ENCODE measurements around the gene IFIT3. TPM values are rescaled to one million over a fixed set of nuclear protein-coding genes. Genes with fewer than 3 reads are reported as not detected.

Gene IFIT3
- total RNA-seq, 1 donor from 2014 or later = 6.9 TPM

DNA sequence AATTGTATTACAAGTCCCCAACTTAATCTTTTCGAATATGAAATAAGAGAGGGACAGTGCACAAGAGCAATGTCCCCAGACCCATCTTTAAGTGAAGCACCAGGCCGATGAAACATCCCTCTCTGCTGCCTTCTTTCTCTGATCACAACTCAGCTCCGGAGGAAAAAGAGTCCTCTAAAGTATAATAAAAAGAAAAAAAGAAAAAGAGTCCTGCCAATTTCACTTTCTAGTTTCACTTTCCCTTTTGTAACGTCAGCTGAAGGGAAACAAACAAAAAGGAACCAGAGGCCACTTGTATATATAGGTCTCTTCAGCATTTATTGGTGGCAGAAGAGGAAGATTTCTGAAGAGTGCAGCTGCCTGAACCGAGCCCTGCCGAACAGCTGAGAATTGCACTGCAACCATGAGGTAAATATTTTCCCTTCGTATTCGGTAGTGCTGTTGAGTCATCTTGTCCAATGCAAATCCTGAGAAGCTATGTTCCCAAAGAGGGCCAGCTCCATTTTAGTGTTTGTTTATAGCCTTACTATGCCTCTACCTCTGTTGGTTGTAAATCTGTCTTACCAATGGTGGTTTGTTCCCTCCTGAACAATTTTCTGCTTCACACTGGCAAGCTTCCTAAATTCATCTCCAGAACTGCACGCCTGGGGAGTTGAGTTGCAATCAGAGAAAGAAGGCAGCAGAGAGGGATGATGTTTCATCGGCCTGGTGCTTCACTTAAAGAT lies 25.9 kb upstream of the IFIT3 start, which contains the start of gene IFIT2:
TSS of gene IFIT2 (plus strand) at position 326 of the 725 bp plus-strand sequence. CDS start at position 404, 78 bp downstream.
- intact Hi-C loops (cut with micrococcal nuclease) = no loop called here
- Histone ChIP-seq H3K27me3 (ENCODE audit: low read depth) (no peaks in the 10 kb centered on the region), H3K4me1 (peaks cover 42% of the 10 kb centered on the region), H3K9me3 (replicated peaks) (peaks cover 12% of the 10 kb centered on the region), H3K4me3 (peak within 1 kb of the TSS; percentile 68), H3K27ac (replicated peaks) (peak within 1 kb of the TSS; percentile 94), H3K36me3 (peaks cover 13% of the 10 kb centered on the region)
- no peak for TF ChIP-seq CTCF (IDR thresholded peaks at IDR 0.05; ENCODE audit: borderline replicate concordance)
- DNase-seq = peak; percentile 29

DNA sequence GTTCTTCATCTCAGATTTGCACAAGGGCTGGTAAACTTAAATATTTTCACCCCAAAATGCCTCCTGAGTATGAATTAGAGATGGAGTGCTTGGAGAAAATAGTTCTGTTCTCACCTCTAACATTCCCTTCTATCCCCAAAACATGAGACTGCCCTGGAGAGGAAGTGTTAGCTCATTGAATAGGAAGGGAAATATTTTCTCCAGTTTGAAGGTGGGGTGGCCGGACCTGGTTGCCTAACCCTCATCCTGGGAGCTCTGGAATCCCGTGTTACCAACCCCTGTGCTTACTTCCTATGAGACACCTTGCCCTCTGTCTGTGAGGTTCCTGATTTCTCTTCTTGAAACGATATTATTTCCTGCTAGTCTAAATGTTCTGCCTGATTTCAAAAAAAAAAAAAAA lies 25.2 kb upstream of the IFIT3 start:
- H3K27ac ChIP-seq (replicated peaks) = peak overlapping the region; percentile 94
- H3K36me3 ChIP-seq = peaks cover 21% of the 10 kb centered on the region
- H3K4me1 ChIP-seq = peaks cover 47% of the 10 kb centered on the region
- no peaks in the 10 kb centered on the region for H3K27me3 ChIP-seq (ENCODE audit: low read depth)
- peak overlapping the region; percentile 68 for H3K4me3 ChIP-seq
- TF ChIP-seq CTCF (IDR thresholded peaks at IDR 0.05; ENCODE audit: borderline replicate concordance) = no peak
- intact Hi-C loops (cut with micrococcal nuclease) = no loop called here
- no peak for DNase-seq
- H3K9me3 ChIP-seq (replicated peaks) = peaks cover 12% of the 10 kb centered on the region

- Histone ChIP-seq H3K9me3 (replicated peaks) (peaks cover 12% of the 10 kb centered on the region), H3K4me1 (peaks cover 47% of the 10 kb centered on the region), H3K27ac (replicated peaks) (peak overlapping the region; percentile 94), H3K4me3 (peak overlapping the region; percentile 68), H3K27me3 (ENCODE audit: low read depth) (no peaks in the 10 kb centered on the region), H3K36me3 (peaks cover 22% of the 10 kb centered on the region)
- TF ChIP-seq CTCF (IDR thresholded peaks at IDR 0.05; ENCODE audit: borderline replicate concordance) = no peak
- no peak for DNase-seq
- intact Hi-C loops (cut with micrococcal nuclease) = no loop called here
Observed at GRCh38 chr10:89303161-89303560, 24.6 kb upstream of the IFIT3 start.

GRCh38 chr10:89304026-89304425 lies 23.8 kb upstream of the IFIT3 start:
- Histone ChIP-seq H3K9me3 (replicated peaks) (peaks cover 6% of the 10 kb centered on the region), H3K27me3 (ENCODE audit: low read depth) (no peaks in the 10 kb centered on the region), H3K4me1 (peaks cover 47% of the 10 kb centered on the region), H3K36me3 (peaks cover 26% of the 10 kb centered on the region), H3K27ac (replicated peaks) (no peak overlapping the region), H3K4me3 (peak overlapping the region; percentile 68)
- intact Hi-C loops (cut with micrococcal nuclease) = no loop called here
- no peak for TF ChIP-seq CTCF (IDR thresholded peaks at IDR 0.05; ENCODE audit: borderline replicate concordance)
- DNase-seq = no peak

DNA sequence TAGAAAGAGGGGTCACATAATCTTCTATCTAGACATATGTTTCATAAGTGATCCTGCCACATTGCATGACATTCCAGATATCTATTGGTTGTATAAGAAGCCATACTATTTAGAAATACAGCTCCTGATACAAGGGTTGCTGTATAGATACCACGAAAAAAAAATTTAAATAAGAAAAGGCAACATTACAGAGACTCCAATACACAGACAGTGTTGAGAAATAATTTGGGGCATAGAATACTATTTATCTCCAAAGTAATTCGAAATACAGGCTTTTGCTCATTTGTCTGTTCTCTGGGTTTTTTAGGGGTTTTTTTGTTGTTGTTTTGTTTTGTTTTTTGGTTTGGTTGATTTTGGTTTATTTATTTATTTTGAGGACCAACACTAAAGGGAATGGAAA lies 23.4 kb upstream of the IFIT3 start:
- Histone ChIP-seq H3K4me3 (peak overlapping the region; percentile 68), H3K9me3 (replicated peaks) (peaks cover 2% of the 10 kb centered on the region), H3K36me3 (peaks cover 27% of the 10 kb centered on the region), H3K27ac (replicated peaks) (no peak overlapping the region), H3K4me1 (peaks cover 47% of the 10 kb centered on the region), H3K27me3 (ENCODE audit: low read depth) (no peaks in the 10 kb centered on the region)
- intact Hi-C loops (cut with micrococcal nuclease) = no loop called here
- no peak for DNase-seq
- no peak for TF ChIP-seq CTCF (IDR thresholded peaks at IDR 0.05; ENCODE audit: borderline replicate concordance)
